ENCODE results near the gene ANKRD63.

Gene ANKRD63

GRCh38 chr15:40241269-40242212 lies 41.3 kb downstream of the ANKRD63 start:
- H3K27ac ChIP-seq: no peak overlapping the region
- no peak overlapping the region for H3K4me3 ChIP-seq
- TF ChIP-seq Cebpa-rat (IDR thresholded peaks at IDR 0.05): no peak
- H3K9me3 ChIP-seq (replicated peaks in 1 of 11): no peaks in the 10 kb centered on the region
- H3K4me2 ChIP-seq: no peak overlapping the region
- peaks cover 0 to 14% (median 9%) of the 10 kb centered on the region in 11 experiments; a peak in 6 of 22 replicates for H3K27me3 ChIP-seq
- H3K4me1 ChIP-seq: peaks cover 25 to 43% (median 28%) of the 10 kb centered on the region in 10 experiments
- no peaks in the 10 kb centered on the region for H3K36me3 ChIP-seq
- H4K20me1 ChIP-seq: no peaks in the 10 kb centered on the region
- H3K9ac ChIP-seq: no peak overlapping the region

- Histone ChIP-seq H3K4me2 (peak overlapping the region in 9 of 11 experiments; percentile 37 to 97 (median 91); a peak in 14 of 22 replicates), H3K9ac (0 out of 22 replicates have a peak overlapping the region, but pooled peaks of 1 of the 11 experiments have one; percentile 24), H3K27me3 (peaks cover 0 to 14% (median 9%) of the 10 kb centered on the region in 11 experiments; a peak in 6 of 22 replicates), H4K20me1 (no peaks in the 10 kb centered on the region), H3K36me3 (no peaks in the 10 kb centered on the region), H3K4me3 (no peak overlapping the region), H3K4me1 (peaks cover 28 to 49% (median 33%) of the 10 kb centered on the region in 10 experiments), H3K9me3 (replicated peaks in 1 of 11) (no peaks in the 10 kb centered on the region), H3K27ac (no peak overlapping the region)
- no peak for TF ChIP-seq Cebpa-rat (IDR thresholded peaks at IDR 0.05)
These were observed 42.1 kb downstream of the ANKRD63 start for GRCh38 chr15:40240619-40241221.

GRCh38 chr15:40239693-40240618 lies 42.9 kb downstream of the ANKRD63 start:
- Histone ChIP-seq H3K4me1 (peaks cover 36 to 57% (median 41%) of the 10 kb centered on the region in 10 experiments), H3K27ac (no peak overlapping the region; a peak in 1 of 22 replicates), H3K9ac (peak overlapping the region in 8 of 11 experiments; percentile 24 to 66 (median 62); a peak in 7 of 22 replicates), H3K4me3 (no peak overlapping the region), H3K4me2 (peak overlapping the region; percentile 83 to 97 (median 94)), H3K36me3 (no peaks in the 10 kb centered on the region), H3K9me3 (replicated peaks in 1 of 11) (no peaks in the 10 kb centered on the region), H3K27me3 (peaks cover 0 to 14% (median 9%) of the 10 kb centered on the region in 11 experiments; a peak in 6 of 22 replicates), H4K20me1 (no peaks in the 10 kb centered on the region)
- TF ChIP-seq Cebpa-rat (IDR thresholded peaks at IDR 0.05): no peak

- Histone ChIP-seq H3K4me2 (peak overlapping the region; percentile 83 to 97 (median 94)), H3K27ac (peak overlapping the region in 5 of 11 experiments; percentile 8 to 68 (median 14); a peak in 6 of 22 replicates), H3K9me3 (replicated peaks in 1 of 11) (no peaks in the 10 kb centered on the region), H3K27me3 (peaks cover 0 to 14% (median 9%) of the 10 kb centered on the region in 11 experiments; a peak in 6 of 22 replicates), H3K4me1 (peaks cover 42 to 63% (median 47%) of the 10 kb centered on the region in 10 experiments), H3K4me3 (peak overlapping the region; percentile 27 to 65 (median 48); a peak in 16 of 20 replicates), H4K20me1 (no peaks in the 10 kb centered on the region), H3K9ac (peak overlapping the region in 10 of 11 experiments; percentile 51 to 66 (median 60); a peak in 21 of 22 replicates), H3K36me3 (no peaks in the 10 kb centered on the region)
- no peak for TF ChIP-seq Cebpa-rat (IDR thresholded peaks at IDR 0.05)
These were observed 43.5 kb downstream of the ANKRD63 start for GRCh38 chr15:40239404-40239692.

GRCh38 chr15:40238532-40239403 lies 44.1 kb downstream of the ANKRD63 start, which contains the start of gene PAK6:
PAK6 (plus strand) TSS chr15:40239063; CDS start chr15:40264786, 25,723 bp downstream.
- H3K4me1 ChIP-seq: peaks cover 47 to 69% (median 52%) of the 10 kb centered on the region in 10 experiments
- H3K36me3 ChIP-seq: 0 out of 22 replicates have a peak, but pooled peaks cover 0 to 5% (median 0%) of the 10 kb centered on the region in 11 experiments
- H3K9me3 ChIP-seq (replicated peaks in 1 of 11): no peaks in the 10 kb centered on the region
- TF ChIP-seq Cebpa-rat (IDR thresholded peaks at IDR 0.05): no peak
- H3K27ac ChIP-seq: peak within 1 kb of the TSS in 5 of 11 experiments; percentile 8 to 68 (median 14); a peak in 6 of 22 replicates
- peak within 1 kb of the TSS; percentile 83 to 97 (median 94) for H3K4me2 ChIP-seq
- peak within 1 kb of the TSS in 10 of 11 experiments; percentile 51 to 66 (median 60); a peak in 21 of 22 replicates for H3K9ac ChIP-seq
- H3K27me3 ChIP-seq: peaks cover 0 to 14% (median 9%) of the 10 kb centered on the region in 11 experiments; a peak in 6 of 22 replicates
- H4K20me1 ChIP-seq: no peaks in the 10 kb centered on the region
- peak within 1 kb of the TSS; percentile 27 to 65 (median 48); a peak in 17 of 20 replicates for H3K4me3 ChIP-seq

- Histone ChIP-seq H3K9me3 (replicated peaks in 1 of 11) (no peaks in the 10 kb centered on the region), H3K27me3 (peaks cover 0 to 14% (median 9%) of the 10 kb centered on the region in 11 experiments; a peak in 6 of 22 replicates), H3K4me2 (peak overlapping the region; percentile 63 to 94 (median 83)), H3K4me1 (peaks cover 44 to 71% (median 62%) of the 10 kb centered on the region in 10 experiments), H4K20me1 (no peaks in the 10 kb centered on the region), H3K4me3 (peak overlapping the region in 2 of 10 experiments; percentile 21 to 33; a peak in 4 of 20 replicates), H3K36me3 (peaks cover 0 to 37% (median 18%) of the 10 kb centered on the region in 11 experiments; a peak in 15 of 22 replicates), H3K9ac (peak overlapping the region in 10 of 11 experiments; percentile 8 to 63 (median 39); a peak in 15 of 22 replicates), H3K27ac (peak overlapping the region in 10 of 11 experiments; percentile 49 to 71 (median 58); a peak in 21 of 22 replicates)
- TF ChIP-seq Cebpa-rat (IDR thresholded peaks at IDR 0.05): no peak
These were observed 47.5 kb downstream of the ANKRD63 start for GRCh38 chr15:40235201-40235885.

Measured in BLaER1 treated with 17β-estradiol and CSF1 and Interleukin-3, amounts not matched to agents 10 nM and 100 nM (cell line).